HG03139 (cell line): ENCODE measurements around the gene TNF.
"Not testable (repeated sequence)": the region's sequence is repeated elsewhere in the genome, so short reads cannot be mapped to it uniquely, and the experiment has no call there.

Source experiments
- ATAC-seq: cut with Tn5 transposase; IDR thresholded peaks from one replicate; pipeline ENCODE4 v1.9.1; 2021; ENCODE audit not compliant: unreplicated experiment

TNF gene

DNA sequence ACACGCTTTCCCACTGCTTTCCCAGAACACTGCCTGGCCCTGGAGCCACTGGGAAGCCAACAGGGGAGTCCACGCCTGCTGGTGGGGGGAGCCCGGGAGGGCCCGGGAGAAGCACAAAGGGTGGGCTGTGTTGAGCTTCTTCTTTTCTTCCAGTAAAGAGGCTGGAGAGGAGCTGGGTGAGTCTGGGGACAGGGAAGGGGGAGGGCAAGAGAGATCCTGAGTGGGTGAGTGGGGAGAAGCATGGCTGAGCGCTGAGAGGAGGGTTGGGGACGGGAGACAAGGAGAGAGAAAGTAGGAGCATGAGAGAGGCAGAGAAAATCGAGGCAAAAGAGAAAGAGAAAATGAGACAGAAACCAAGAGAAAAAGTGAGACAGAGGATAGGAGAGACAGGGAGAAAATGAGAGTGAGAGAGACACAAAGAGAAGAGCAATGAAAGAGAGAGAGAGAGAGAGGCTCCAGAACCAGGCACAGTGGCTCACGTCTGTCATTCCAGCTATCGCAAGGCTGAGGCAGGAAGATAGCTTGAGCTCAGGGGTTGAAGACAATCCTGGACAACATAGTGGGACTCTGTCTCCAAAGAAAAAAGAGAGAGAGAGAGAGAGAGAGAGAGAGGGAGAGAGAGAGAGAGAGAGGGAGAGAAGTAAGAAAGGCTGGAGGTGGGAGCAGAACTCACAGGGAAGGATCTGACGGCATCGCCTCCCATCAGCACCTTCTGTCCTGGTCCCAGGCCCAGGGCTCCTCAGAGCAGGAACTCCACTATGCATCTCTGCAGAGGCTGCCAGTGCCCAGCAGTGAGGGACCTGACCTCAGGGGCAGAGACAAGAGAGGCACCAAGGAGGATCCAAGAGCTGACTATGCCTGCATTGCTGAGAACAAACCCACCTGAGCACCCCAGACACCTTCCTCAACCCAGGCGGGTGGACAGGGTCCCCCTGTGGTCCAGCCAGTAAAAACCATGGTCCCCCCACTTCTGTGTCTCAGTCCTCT, 12.7 kb downstream of the TNF start:
- ATAC-seq: no peak

DNA sequence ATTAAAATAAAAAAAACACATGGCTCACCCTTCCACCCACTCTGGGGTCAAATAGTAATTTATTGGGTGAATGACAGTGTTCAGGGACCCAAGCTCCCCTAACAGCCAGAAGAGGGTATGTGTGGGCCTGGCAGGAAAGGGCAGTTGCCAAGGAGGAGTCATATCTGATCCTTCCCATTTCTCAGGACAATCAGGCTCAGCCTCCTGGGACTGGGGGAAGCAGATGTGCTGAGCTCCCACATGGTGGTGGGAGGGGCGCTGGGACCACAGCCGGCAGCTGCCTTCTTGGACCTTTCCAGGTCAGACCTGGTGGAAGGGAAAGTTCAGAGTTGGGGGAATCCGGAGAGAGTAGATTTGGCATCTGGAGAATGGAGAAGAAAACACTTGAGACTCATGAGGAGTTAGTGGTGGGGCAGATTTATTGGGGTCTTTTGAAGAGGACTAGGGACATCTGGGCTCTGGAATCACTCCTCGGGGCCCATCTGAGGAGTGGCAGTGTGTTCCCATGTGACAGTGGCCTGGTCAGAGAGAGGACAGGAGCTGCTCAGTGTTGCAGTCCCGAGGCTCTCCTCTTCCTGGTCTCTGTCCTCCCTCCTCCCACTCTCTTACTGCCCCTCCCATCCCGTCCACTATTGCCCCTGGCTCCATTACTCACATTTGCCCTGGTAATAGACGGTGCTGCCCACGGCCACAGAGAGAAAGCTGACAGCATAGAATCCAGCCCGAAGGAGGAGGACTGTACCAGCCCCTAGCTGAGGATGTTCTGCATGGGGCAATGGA, 13.7 kb downstream of the TNF start:
- no peak for ATAC-seq

DNA sequence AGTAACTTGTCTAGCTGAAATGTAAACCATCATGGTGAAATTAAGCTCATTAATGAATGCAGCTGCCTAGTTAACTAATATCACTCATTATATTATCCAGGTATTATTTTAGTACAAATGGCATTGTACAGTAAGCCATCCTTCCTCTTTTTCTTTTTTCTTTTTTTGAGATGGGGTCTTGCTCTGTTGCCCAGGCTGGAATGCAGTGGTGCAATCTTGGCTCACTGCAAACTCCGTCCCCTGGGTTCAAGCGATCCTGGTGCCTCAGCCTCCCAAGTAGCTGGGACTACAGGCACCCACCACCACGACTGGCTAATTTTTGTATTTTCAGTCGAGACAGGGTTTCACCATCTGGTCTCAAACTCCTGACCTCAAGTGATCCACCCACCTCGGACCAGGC, 15.3 kb downstream of the TNF start:
- ATAC-seq: not testable (repeated sequence)

DNA sequence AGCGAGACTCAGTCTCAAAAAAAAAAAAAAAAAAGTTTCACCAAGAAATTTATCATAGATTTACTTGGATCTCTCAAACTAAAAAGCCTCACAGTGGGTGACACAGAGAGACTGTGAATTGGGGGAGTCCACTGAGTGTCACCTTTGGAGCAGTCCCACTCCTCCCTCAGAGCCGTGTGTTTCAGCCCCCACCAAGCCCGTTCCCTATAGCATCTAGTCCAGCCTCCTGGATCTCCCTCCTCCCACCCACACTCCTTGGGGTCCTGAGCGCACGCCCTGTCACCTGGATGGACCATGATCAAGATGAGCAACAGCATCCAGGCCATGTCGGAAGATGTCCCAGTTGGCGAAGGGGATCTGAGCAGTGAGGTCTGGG, 17.0 kb downstream of the TNF start:
- no peak for ATAC-seq

DNA sequence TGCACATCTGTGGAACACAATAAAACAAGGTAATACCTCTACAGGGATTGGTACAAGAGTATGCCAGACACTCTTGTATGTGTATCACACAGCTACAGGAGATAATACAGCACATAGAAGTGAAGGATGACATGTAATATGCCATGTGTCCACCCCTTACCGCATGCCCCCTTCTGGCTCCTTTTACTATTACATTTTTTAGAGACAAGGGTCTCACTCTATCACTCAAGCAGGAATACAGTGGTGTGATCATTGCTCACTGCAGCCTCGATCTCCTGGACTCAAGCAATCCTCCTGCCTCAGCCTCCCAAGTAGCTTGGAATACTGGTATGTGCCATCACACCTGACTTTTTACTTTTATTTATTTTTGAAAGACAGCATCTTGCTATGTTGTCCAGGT, 21.6 kb downstream of the TNF start:
- no peak for ATAC-seq

DNA sequence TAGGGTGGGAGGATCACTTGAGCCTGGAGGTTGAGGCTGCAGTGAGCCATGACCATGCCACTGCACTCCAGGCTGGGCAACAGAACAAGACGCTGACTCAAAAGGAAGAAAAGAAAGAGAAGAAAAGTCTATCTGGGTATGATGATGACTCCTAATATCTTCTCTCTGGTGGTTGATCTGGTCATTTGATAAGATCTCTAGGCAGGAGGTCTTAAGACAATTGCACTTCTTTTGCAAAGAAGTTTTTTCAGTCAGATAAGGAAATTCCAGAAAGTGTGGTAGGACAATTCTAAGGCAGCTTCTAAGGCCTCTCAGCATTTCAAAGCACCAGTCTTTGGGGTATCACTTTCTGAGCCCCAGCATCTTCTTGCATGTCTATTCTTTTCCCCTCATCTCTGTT, 32.0 kb downstream of the TNF start:
- ATAC-seq: no peak

DNA sequence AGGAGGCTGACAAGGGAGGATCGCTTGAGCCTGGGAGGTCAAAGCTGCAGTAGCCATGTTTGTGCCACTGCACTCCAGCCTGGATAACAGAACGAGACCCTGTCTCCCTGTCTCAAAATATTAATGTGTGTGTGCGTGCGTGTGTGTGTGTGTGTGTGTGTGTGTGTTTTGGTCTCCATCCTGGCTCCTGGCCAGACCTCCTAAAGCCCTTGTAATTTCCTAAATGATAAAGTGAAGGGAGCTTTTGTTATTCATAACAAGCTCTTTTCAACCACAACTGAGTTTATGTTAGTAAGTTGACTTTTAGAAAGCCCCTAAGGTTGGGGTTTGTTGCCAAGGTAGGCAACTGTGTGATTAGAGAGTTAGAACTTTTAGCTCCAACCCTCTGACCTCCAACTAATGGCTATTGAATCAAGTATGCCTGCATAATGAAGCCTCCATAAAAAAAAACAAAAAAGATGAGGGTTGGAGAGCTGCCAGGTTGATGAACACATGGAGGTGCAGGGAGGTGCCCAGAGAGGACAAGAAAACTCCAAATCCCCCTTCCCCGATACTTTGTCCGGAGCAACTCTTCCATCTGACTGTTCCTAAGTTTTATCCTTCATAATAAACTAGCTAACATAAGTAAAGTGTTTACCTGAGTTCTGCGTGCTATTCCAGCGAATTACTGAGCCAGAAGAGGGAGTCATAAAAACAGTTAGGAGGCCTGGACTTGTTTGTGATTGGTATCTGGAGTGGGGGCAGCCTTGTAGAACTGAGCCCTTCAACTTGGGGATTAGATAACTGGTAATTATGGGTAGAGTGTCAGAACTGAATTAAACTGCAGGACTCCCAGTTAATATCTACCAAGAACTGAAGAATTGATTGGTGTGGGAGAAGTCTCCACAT, 34.4 kb downstream of the TNF start:
- no peak for ATAC-seq

DNA sequence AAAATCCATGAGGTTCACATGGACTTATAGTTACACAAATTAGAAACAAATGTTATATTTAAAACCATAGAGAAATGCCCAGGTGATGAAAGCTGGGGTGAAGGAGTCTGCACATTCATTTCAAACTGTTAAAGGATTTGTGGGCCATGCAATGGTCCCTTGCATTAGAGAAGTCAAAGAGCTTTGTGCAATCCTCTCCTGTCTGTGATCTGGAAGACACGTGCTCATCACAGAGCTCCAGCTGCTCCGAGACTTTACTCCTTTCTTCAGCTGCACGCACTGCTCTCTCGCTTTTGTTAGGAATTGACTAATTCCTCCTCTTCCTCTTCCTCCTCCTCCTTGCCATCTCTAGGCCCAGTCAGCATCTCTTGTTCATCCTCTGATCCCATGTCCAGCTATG, 35.6 kb downstream of the TNF start:
- no peak for ATAC-seq

DNA sequence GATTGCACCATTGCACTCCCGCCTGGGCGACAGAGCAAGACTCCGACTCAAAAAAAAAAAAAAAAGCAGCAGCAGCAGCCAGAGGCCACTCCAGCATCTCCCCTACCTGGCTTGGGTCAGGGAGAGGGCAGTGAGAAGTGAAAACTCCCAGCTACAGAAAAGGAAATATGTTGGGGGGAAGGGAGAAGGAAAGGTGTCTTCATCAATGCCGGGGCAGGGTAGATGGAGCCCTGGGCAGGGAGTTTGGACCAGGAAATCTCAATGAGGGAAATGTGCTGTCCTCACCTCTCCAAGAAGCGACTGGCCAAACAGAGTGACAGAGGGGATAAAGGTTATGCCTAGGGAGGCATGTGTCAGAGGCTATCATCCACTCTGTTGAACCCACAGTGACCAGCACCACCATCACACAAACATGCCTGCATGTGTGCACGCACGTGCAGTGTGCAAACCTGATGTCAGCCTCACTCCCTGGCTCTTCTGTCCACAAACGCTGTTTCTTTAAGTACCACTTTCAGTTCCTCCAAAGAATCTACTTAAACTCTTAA, 38.8 kb downstream of the TNF start:
- no peak for ATAC-seq

DNA sequence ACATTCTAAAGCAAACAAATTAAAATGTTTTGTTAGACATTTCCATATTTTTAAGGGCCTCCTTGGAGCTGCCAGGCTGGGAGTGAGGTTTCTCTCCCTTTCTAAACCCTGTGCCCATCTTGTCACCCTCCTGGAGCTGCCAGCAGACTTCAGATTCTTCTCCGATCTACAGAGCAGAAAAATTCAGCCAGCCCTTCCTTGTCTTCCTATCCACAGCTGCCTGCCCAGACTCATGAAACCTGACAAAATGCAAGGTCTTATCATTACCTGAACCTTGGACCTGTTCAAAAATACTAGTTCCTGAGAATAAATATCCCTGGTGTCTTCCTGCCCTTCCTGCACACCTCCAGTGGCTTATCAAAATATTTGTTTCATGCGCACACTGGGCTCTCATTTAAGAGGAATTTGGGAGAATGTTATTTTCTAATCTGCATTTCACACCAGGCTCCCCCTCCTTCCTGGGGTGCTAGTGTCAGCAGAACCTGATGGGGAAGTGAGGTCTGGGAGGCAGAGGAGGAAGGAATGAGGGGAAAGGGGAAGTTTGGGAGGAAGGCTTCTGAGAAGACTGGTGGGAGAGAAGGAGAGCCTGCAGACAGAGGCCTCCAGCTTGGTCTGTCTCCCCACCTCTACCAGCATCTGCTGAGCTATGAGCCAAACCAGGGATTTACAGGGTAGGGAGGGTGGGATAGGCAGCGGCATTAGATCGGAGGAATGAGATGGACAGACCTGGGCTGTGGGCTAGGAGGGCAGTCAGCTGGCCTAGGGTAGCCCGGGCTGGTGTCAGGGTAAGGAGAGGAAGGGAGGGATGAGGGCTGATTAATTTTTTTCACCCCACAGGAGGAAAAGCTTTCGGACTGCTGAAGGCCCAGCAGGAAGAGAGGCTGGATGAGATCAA, 39.6 kb downstream of the TNF start, which contains the start of gene AIF1:
Gene AIF1 (plus strand): TSS at position 551 of the 895 bp plus-strand sequence. CDS start 96 bp downstream, at position 647.
- ATAC-seq: no peak

DNA sequence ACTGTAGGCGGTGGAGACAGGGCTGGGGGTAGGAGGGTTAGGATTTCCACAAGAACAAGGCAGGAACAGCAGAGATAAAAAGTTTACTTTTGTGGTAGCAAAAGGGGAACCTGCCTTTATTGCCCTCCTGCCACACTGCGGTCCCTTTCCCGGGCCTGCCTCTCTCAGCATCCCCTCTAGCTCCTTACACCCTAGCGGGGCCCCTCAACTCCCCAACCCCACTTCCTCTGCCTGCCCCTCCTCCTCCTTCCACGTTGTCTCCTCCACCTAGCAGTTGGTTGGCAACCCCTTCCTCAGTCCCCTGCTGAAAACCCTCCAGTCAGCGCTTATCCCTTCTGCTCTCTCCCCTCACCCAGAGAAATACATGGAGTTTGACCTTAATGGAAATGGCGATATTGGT, 40.4 kb downstream of the TNF start:
- ATAC-seq: no peak

DNA sequence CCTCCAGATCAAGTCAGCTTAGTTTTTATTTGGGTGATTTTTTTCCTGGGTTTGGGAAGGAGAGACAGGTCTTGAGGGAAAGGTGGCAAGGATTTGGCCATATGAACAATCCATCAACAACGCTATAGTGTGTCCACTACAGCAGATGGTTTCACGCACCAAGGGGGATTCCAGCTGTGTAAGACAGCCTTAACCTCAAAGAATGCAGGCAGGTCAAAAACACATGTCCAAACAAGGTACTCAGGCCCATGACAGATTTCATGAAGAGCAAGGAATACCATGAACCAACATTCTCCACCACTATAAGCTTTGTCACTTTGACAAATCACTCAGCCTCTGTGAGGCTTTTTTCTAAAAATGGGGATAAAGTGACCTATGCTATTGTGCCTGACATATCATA, 41.6 kb downstream of the TNF start:
- no peak for ATAC-seq

DNA sequence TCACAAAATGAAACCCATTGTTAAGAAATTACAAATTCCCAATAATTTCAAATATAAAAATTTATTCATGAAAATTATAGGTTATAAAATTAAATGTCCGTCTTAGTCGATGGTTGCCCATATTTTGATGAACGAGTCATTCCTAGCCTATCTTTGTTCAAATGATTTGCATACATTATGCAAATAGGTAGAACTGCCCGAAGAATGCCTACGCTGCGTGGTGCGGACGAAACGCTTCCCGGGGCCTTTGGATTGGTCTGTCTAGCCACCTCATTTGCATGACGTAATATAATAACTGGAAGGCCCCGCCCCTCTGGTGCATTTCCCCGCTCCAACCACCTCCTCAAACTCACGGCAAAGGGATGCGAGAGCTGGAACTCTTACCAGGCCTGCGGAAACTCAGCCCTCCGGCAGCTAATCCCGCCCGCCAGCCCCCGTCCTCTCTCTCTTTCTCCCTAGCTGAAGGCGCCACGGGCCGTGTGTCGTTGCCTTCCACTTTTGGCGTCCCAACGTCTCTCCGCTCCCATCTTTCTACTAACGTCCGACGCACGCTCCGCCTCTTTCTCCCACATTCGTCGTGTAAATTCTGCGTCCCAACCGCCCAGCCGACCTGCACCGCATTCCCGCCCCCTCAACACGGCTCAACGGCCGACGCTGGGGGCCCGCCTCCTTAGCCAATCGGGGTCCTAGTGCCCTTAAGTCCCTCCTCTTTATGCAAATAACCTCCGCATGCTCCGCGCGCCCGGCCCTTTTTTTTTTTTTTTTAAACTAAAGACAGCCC, 44.6 kb downstream of the TNF start:
- ATAC-seq: peak; percentile 60

DNA sequence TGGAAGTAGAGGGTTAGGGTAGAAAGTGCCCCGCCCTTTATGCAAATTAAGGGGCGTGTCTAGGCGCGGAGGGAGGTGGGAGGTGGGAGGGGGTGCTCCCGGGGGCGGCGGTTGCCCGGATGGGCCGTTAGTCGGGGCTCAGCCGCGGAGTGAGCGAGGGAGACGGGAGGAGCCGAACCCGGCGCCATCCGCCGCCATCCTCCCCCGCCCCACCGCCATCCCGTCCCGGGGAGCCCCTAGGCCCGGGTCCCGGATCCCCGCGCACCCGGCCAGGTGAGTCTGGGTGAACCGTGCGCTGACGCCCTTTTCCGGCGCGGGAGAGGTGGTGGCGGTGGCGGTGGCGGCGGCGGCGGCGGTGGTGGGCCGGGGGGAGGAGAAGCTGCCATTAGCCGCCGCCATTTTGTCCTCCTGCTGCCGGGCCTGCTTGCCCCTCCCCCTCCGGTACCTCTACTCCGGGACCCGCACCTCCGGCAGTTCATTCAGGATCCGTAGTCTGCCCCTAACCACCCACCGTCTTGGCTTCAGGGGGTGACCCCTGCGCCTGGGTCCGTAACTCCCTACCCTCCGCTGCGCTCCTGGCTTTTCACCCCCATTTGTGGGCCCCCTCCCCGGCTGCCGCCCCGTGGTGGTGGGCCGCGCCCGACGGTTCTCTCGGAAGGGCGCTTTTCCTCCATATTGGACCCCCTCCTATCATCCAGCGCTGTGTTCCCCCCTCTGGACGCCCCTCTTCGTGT, 45.4 kb downstream of the TNF start, which contains the start of gene PRRC2A:
Gene PRRC2A (plus strand): TSS at position 130 of the 734 bp plus-strand sequence. CDS start 2,075 bp downstream, outside the sequence.
- ATAC-seq: peak; percentile 64

DNA sequence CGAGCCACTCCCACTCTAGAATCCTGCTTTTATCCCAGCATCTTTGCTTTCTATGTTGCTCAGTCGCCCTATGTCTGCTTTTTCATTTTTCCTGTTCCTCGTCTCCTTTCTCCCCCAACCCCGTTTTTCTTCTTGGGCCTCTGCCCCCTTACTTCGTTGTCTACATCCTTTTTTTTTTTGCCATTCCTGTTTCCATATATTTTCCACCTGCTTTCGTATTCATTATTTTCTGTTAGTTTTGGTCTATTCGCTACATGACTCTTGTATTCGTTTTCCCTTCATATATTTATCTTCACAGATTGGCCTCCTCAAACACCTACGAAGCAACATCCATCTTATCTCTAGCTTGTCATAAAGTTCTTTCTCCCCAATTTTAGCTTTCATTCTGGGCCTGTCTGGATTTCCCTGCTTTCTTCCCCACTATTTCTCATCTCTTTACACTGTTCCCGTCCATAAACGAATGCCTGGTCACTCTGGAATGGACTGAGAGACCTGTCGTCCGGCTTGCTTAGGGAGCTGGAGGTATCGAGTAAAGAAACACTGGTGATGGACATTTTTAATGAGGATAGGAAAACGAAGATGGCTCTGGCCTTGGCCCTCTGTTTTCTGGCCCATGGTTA, 46.1 kb downstream of the TNF start:
- no peak for ATAC-seq

DNA sequence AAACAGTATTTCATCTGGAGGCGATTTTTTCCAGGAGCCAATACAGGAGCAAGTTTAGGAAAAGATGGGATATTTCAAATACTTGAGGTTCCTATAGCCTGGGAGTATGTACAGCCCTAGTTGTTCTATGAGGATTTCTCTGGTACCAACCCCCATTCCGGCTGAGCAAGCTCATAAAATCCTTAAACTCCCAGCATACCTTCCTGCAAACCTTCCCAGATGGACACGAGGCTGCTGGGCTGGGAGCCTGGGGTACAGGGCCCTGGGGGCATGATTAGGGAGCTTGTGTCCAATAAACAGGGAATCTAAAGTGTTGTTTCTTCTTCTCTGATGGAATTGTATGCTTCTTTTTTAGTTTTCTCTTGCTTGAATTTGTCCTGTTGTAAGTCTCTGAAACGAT, 46.6 kb downstream of the TNF start:
- no peak for ATAC-seq

DNA sequence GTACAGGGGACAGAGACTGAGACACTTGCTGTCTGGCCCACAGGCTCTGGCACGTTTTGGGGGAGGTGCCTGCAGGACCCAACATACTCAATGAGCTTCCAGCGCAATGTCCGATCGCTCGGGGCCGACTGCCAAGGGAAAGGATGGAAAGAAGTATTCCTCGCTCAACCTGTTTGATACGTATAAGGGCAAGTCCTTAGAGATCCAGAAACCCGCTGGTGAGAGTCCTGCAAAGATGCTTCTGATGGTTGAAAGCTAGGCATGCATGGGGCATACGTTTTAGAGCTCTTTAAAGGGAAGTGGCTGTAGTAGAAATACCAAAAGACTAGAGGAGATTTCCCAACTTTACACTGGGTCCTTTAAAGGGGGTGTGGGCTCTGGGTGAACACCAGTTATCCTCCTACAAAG, 47.3 kb downstream of the TNF start:
- ATAC-seq: no peak

DNA sequence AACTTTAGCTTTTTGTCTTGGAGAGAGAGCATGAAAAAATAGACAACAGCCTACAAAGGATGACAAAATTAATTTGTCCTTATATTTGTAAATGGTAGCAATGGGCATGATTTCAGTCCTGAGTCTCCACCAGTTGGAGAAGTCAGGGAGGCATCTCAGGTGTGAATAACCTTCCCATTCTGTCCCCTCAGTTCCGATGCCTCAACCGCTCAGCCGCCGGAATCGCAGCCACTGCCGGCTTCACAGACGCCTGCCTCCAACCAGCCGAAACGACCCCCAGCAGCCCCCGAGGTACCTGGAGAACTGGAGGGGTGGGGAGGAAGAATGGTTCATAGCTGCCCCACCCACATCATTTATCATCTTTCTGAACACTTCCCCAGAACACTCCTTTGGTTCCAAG, 48.7 kb downstream of the TNF start:
- ATAC-seq: no peak
